Suprapubic skin (tissue), 3 donors: ENCODE data around the gene HEY2.

Experiments used
- EP300 ChIP-seq: sonication (generic); formaldehyde crosslinking; IDR thresholded peaks from one replicate; pipeline ENCODE4 v1.6.1; 2017; ENCODE audit warnings: antibody characterized with exemption
- TF ChIP-seq, protein P1 (sequence below), 2 donors: fragments of 200-600 bp in 1 of 2; fragments of 450-650 bp in 1 of 2; sonication (generic) in 1 of 2; IDR thresholded peaks; one replicate each; pipeline ENCODE4 v1.5.1; 2016 to 2019; ENCODE audit warnings: antibody characterized with exemption in 2 of 2, mild to moderate bottlenecking in 1 of 2, moderate library complexity in 1 of 2

DNA sequence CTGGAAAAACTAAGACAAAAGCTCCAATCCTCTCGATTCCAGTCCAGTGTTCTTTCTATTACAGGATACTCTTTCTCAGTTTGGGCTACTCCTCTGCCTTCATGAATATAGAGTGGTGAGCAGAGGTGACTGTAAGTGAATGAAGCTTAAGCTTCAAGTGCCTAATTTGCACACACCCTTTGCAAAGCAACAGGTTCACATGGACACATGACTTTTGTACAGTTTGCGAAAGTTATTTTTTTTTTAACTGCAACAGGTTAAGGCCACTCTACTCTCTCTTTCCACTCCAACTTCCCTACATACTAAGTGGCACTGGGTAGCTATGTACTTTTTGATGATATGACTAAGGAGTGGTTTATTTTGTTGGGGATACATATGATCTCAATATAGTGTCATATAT is 19.4 kb upstream of the HEY2 start:
- TF ChIP-seq, protein P1, sequence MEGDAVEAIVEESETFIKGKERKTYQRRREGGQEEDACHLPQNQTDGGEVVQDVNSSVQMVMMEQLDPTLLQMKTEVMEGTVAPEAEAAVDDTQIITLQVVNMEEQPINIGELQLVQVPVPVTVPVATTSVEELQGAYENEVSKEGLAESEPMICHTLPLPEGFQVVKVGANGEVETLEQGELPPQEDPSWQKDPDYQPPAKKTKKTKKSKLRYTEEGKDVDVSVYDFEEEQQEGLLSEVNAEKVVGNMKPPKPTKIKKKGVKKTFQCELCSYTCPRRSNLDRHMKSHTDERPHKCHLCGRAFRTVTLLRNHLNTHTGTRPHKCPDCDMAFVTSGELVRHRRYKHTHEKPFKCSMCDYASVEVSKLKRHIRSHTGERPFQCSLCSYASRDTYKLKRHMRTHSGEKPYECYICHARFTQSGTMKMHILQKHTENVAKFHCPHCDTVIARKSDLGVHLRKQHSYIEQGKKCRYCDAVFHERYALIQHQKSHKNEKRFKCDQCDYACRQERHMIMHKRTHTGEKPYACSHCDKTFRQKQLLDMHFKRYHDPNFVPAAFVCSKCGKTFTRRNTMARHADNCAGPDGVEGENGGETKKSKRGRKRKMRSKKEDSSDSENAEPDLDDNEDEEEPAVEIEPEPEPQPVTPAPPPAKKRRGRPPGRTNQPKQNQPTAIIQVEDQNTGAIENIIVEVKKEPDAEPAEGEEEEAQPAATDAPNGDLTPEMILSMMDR (IDR thresholded peaks at IDR 0.05): no peak
- no peak for TF ChIP-seq EP300
